Measurements from ENCODE around the gene TTLL11.

Gene TTLL11

DNA sequence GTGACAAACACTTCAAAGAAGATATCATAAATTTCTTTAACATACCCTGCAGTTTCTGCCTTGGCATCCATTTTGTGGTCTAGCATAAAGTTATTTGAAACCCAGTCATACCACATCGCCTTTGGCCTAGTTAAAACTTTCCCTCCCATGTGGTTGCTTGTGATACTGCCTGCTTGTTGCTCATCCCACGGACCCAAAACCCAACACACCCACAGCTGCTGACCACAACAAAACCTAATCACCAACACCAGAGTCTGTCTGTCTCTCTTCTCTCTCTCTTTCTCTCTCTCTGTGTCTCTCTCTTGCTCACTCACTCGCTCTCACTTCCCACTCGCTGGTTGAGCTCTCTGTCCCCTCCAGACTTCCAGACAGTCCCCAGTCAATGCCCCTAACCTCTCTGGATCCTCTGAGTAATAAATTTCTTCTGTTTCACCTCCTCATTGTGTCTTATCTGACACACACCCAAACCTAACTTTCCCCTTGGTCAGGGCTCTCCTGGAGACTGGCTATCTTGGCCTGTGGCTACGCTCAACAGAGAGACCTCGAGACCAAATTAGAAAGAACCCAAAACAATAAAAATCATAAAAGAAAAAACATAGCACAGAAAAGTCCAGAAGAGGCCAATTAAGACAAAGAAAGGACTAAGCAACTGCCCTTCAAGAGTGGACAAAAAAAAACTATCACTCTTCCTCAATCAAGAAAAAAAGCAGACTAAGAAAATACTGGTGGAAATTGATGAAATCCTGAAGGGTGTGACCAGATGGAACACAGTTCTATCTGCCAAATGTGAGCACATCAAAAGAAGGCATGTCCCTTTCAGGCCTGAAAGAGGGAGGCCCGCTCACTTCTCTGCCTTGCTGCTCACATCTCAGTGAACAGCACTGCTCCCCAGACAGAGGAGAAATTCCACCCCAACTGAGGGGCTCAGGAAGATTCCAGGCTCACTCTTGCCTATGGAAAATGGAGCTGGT lies 41.5 kb downstream of the TTLL11 start:
- DNase-seq (ENCODE audit: low read depth in 3 of 3) = no peak

DNA sequence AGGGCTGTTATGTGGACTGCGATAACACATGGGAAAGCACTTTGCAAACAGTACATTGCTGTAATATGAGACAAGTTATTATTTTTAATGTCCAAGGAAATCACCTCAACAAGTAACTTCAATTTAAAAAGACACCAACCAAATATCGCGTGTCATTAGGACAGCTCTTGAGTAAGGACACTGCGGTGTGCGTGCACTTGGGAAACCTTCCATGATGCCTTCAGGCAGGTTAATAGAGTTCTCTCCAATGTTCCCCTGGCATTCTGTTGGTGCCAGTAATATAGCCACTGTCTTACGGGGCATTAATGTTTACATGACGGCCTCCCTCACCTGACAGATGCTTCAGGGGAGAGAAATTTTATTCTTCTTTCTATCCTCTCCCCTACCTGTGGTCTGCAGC lies 42.9 kb downstream of the TTLL11 start:
- no peak for DNase-seq (ENCODE audit: low read depth in 3 of 3)

DNA sequence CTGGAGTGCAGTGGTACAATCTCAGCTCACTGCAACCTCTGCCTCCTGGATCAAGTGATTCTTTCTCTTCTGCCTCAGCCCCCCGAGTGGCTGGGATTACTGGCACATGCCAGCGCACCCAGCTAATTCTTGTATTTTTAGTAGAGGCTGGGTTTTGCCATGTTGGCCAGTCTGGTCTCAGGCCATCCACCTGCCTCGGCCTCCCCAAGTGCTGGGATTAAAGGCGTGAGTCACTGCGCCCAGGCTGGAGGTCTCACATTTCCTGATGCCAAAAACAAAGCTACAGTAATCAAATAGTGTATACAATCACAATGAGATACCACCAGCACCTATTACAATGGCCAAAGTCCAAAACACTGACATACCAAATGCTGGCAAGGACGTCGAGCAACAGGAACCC lies 51.1 kb downstream of the TTLL11 start:
- no peak for DNase-seq (ENCODE audit: low read depth in 3 of 3)

DNA sequence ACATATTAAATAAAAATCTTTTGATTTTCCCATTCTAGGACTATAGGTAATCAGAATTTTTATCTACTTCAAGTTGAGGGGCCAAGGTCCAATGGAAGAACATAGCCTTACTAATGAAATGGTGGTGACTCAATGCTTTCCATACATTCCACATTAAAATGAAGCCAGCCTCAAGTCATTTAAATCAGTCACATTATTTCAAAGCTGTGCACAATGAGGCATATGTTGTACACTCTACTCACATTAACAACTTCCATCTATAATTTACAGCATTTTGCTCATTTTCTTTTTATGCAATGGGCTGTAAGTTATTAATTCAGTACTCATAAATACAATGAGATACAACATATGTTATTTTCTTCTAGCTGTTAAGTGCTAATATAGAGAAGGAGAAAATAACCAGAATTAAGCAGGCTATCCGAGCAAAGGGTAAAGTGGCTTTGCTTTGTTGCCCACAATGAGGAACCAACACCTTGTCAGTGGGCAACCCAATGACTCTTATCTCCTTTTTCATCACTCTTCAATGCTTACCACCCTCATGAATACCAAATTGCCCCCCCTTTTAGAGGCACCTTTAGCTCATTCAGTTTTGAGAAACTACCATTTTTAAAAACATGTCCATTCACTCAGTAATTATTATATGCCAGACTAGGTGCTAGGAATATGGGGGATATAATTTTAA lies 52.4 kb downstream of the TTLL11 start:
- DNase-seq (ENCODE audit: low read depth in 3 of 3) = no peak

DNA sequence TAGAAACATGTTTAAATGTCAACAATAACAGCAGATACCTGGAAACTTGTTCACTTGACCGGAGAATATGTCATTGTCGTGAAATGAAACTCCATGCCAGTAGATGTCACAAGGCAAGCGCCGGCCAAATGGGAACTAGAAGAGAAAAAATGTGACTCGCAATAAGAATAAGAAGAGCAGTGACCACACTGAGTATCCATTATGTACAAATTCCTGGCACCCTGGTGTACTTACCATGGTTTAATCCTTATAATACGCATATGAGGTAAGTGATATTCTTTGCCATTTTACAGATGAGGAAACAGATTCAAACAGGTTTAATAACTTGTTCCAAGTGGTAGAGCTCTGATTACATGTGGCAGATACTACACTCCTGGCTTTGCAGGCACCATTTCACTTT lies 53.9 kb downstream of the TTLL11 start:
- DNase-seq (ENCODE audit: low read depth in 3 of 3) = no peak

DNA sequence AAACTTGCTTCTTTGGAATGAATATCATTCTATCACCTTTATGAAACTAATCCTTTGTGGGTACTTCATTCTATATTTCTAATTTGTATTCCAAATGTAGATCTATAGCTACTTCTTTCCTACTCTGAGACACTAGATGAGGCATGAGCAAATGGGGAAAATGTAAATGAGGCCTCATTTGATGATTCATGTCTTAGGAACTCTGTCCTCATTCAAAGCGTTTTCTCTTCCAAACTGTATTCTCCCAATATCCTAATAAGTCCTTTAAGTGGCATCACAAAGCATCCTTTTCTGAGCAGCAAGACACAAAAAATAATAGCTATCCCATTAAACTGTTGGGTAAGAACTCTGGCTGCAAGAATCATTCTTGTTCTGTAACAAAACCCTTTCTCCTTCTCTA lies 56.1 kb downstream of the TTLL11 start:
- no peak for DNase-seq (ENCODE audit: low read depth in 3 of 3)

DNA sequence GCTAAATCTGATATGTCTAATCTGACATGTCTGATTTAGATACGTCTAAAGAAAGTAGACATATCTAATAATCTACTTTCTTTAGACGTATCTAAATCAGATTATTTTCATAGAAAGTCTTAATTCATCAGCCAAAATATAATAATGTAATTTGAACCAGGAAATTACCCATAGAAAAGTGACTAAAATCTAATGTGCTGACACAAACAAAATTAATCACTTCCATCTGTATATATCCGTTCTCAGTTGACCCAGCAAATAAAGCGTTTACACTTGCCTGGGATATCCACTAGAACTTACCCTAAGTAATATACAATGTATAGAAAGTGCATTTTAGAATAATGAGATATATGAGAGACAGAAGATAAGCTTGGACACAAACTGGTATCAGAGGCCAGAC lies 56.7 kb downstream of the TTLL11 start:
- DNase-seq (ENCODE audit: low read depth in 3 of 3) = no peak

DNA sequence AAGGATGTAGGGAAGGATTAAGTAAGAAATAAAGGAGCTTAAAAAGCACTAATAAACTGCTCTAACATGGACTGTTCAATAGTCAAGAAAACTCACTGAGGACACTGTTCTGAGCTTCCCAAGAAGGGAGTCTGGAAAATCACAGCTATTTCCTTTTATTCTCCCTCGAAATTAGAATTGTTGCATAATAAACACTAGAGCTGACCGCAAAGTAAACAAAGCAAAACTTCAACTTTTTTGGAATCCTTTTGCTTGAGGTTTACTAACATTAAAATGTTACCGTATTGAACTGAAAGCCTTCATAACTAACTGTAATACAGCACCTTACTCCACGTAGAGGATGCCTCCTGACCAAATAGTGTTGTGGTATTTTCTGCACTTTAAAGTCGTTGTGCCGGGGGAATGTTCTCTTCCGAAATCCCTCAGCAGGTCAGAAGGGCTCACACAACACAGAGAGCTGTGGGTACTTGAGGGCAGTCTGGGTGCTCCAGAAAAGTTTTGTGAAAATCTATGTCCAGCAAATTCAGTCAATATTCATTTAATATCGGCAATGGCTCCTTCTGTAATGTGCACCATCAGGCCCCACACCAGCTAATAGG lies 59.2 kb downstream of the TTLL11 start:
- DNase-seq (ENCODE audit: low read depth in 3 of 3) = no peak

DNA sequence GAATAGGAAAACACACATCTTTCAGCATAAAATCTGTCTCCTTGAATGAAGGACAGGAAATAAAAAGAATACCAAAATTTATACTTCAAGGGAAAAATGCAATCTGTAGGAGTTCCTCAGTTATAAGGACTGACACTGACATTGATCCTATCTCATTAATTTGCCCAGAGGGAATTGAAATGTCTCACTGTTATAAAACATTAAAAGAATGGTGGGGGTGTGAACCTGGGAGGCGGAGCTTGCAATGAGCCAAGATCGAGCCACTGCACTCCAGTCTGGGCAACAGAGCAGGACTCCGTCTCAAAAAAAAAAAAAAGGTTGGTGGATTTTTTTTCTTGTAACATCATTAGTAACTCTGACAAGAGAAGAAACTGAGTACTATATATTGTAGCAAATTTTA lies 60.8 kb downstream of the TTLL11 start:
- DNase-seq (ENCODE audit: low read depth in 3 of 3) = no peak

DNA sequence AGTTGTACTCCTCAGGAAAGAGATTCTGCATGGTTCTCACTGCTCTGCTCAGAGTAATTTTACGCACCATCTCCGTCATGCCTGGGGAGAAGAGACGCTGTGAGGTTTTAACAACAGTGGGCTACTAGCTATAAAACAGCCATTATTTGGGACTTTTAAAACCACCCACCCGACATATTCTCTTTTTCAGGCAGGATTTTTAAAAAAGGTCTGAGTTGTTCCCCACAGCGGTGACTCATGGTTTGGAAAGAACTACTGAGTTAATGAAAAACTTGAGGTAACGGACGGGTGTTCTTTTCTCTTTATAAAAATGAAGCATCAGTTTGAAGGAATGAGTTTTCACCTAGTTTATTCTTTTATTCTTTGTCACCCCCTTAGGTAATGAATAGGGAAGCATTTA lies 61.3 kb downstream of the TTLL11 start:
- no peak for DNase-seq (ENCODE audit: low read depth in 3 of 3)

DNA sequence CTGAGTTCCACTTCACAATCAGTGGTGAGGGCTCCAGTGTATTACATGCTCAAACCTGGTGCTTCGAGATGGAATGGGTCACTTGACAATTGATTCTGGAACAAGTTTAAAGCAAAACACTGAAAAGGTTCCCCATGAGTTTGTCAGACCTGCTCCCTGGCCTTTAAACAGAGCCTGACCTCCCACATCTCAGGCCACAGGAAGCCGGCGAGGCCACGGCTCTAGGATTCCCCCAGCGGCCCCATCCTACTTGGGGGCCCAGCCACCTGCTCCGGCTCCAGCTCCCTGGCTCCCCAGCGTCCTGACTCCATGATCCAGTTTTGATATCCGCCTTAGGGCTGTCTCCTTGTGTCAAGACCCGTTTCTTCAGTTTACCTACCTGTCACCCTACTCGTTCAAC lies 62.0 kb downstream of the TTLL11 start:
- no peak for DNase-seq (ENCODE audit: low read depth in 3 of 3)

DNA sequence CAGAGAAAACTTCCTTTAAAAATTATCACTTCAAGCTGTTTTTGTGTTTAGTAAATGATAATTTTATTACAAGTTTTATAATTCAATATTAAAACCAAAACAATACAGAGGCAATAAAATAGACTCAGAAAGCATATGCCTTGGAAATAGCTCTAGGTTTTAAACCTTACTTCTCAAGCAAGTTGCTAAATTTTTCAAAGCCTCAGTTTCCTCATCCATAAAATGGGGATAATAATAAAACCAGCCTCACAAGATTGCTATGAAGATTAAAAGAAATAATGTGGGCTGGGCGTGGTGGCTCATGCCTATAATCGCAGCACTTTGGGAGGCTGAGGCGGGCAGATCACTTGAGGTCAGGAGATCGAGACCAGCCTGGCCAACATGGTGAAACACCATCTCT lies 62.8 kb downstream of the TTLL11 start:
- no peak for DNase-seq (ENCODE audit: low read depth in 3 of 3)

DNA sequence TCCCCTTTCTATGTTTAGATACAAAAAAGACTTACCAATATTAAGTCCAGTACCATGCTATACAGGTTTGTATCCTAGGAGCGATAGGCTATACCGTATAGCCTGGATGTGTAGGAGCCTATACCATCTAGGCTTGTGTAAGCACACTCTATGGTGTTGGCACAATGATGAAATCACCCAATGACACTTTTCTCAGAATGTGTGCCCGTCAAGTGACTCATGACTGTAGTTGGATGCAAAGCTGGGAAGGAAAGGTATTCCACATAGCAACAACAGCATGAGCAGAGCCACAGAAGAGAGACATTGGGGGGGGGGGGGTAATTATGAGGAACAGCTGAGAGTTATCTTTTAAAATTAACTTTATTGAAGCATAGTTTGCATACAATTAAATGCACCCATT lies 63.2 kb downstream of the TTLL11 start:
- DNase-seq (ENCODE audit: low read depth in 3 of 3) = no peak

DNA sequence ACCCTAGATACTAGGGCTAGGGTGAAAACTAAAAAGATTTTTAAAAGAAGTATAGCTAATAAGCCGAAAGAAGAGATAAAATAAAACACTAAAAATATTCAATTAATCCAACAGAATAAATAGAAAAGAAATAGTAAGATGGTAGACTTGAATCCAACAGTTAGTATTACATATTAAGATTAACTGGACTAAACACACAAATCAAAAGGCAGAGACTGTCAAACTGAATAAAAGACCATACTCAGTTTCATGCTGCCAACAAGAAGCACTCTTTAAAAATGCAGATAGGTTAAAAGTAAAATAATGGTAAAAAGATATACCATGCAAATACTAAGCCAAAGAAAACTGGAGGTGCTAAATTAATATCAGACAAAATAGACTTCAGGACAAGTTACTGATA lies 65.0 kb downstream of the TTLL11 start:
- no peak for DNase-seq (ENCODE audit: low read depth in 3 of 3)

DNA sequence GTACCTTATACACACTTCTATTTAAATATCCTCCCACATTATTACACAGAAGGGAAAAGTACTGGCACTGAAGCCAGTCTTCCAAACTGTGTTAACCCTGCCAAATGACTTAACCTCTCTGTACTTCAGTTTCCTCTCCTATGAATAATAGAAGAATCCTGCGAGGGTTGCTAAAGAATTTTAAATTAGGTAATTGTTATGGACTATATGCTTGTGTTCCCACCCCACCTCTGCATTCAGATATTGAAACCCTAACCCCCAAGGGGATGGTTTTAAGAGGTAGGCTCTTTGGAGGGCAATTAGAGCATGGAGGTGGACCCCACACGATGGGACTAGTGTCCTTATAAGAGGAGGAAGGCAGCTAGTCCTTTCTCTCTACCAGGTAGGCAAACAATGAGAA lies 72.7 kb downstream of the TTLL11 start:
- no peak for DNase-seq (ENCODE audit: low read depth in 3 of 3)

DNA sequence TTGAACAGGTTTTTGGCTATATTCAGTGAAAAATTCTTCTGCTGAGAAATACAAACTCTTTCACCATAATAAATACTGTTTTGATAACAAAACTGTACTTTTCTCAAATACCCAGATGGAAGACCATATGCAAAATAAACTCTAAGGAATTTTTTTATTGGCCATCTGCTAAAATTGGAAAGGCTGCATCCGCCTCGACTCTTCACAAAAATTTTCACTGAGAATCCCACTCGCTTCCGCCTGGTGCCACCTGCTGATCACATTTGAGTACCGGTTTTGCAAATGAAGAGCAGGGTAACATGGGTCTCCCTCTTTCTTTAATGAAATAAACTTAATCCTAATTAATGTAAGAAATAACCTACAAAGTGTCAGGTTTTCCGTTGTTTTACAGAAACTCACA lies 76.4 kb downstream of the TTLL11 start:
- DNase-seq (ENCODE audit: low read depth in 3 of 3) = no peak

DNA sequence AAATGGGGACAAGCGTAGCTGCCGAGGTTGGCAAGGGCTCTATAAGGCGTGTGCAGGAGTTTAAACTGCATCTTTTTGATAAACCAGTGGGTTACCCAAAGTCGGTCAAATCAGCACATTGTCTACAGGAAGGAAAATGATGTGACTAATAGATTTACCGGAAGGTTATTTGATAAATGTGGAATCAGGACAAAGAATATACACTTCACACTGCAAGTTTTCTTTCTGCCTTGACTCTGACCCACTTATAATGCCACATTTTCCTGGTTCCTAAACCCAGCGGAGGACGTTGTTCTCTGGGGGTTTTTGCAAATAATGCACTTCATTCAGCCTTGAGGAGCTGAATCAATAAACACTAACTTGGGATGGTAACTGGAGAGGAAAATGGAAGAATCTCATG lies 76.8 kb downstream of the TTLL11 start:
- no peak for DNase-seq (ENCODE audit: low read depth in 3 of 3)

DNA sequence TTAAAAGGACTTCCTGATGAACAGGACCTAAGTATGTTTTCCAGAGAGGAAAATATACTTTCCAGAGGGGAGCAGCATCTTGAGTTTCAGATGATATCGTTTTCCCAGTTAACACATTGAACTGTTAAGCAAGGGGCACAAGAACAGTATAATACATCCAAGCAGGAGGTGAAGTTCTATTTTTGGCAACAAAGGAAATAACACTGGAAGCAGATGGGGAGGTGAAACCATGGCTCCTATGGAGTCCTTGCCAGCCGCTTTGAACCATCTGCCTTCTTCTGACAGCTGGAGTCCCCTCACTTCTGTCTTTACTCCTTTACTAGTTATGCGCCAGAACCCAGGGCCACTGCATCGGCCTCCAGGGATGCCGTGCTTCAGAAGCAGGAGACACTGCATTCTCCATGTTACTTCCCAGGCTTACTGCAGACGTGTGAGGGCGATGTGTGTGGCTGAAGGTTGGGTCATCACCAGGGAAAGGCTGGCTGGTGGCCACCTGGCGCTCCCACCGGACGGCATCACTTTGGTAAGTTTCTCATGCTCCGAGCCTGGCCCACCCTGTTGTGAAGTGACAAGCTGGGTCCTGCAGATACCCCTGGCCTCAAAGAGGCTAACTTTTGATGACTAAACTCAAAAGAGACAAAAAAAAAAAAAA lies 77.8 kb downstream of the TTLL11 start:
- DNase-seq (ENCODE audit: low read depth in 3 of 3) = no peak

DNA sequence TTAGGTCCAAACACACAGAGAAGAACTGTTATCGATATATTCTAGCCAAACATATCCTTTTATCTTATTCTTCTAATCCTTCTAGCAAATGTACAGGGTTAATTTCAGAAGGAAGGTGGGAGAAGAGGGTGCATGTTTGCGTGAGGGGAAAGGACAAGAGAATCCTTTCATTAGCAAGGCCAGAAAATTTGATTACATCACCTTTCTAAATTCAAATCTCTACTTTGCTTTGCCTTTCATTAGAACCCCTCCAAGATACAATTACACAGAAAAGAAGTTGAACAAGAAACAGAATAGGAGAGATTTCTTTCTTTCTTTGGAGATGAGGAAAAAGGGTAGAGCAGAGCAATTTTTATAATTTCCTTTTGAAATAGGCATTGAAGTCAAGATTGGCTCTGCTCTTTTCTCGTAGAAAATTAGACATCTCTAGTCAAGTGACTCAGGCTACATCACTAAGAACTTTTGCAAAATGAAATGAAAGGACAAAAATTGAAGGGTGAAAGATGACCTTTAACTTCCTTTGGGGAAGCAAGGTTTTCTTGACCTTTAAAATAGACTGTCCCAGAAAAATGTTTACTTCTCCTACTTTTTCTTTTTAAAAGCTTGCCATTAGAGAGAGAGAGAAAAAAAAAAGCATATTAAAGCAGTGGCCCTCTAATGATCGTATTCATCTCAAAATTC lies 81.2 kb downstream of the TTLL11 start:
- DNase-seq (ENCODE audit: low read depth in 3 of 3) = no peak

DNA sequence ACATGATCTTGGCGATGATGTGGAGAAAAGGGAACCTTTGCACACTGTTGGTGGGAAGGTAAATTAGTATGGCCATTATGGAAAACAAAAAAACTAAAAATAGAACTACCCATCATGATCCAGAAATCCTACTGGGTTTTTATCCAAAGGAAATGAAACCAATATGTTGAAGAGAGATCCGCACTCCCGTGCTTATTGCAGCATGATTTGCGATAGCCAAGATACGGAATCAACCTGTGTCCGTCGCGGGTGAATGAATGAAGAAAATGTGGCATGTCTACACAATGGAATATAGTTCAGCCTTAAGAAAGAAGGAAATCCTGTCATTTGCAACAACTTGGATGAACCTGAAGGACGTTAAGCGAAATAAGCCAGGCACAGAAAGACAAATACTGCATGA lies 84.5 kb downstream of the TTLL11 start:
- no peak for DNase-seq (ENCODE audit: low read depth in 3 of 3)

DNA sequence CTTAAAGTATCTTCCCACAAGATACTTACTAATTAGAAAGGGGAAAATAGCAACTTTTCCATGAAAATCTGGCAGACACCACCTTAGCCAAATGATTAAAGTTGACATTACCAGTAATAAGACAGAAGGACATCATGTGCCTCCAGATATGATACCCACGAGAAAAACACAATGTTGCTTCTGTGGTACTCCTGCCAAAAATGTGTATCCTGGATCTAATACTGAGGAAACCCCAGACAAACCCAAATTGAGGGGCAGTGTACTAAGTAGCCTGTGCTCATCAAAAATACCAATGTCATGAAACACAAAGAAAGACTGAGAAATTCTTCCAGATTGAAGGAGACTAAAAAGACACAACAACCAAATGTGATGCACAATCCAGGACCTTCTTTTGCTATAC lies 85.3 kb downstream of the TTLL11 start:
- DNase-seq (ENCODE audit: low read depth in 3 of 3) = no peak

DNA sequence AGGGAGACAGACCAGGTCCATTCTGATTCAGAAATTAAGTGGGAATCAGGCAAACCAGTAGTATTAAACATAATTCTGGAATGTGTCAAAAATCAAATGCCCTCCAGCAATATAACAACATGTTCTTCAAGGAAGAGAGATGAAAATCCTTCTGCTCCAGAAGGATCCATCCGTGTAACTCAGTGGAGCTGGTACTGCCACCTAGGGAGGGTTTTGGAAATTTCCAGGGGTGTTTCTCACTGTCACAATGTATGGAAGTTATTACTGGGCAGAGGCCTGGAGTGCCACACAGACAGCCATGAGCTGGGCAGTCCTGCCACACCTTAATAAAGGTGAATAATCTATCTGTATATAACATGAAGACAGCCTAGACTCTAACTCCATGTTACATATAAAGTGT lies 87.5 kb downstream of the TTLL11 start:
- no peak for DNase-seq (ENCODE audit: low read depth in 3 of 3)
